Stimulated activated memory B cell treated with anti-CD40 and anti-IgM and Interleukin-4, amounts not matched to agents 10 μg/mL and 1 μg/mL and 100 μg/mL, for 72 hours (primary cell): Measurements from ENCODE around the gene SH3PXD2B.

Experiments used
- ATAC-seq: fragments of 150-1000 bp; cut with Tn5 transposase; 2 replicates; pipeline ENCODE4 v1.10.0; 2021
- H3K27ac Mint-ChIP-seq: one replicate; pipeline ENCODE4 v1.8.0; 2022; ENCODE audit warnings: mild to moderate bottlenecking, mixed read lengths
- H3K27me3 Mint-ChIP-seq: one replicate; pipeline ENCODE4 v1.8.0; 2022; ENCODE audit warnings: mixed read lengths
- H3K36me3 Mint-ChIP-seq: one replicate; pipeline ENCODE4 v1.8.0; 2022; ENCODE audit warnings: mixed read lengths
- H3K4me1 Mint-ChIP-seq: one replicate; pipeline ENCODE4 v1.8.0; 2022; ENCODE audit warnings: mixed read lengths
- H3K4me3 Mint-ChIP-seq: one replicate; pipeline ENCODE4 v1.8.0; 2022; ENCODE audit warnings: mild to moderate bottlenecking, moderate library complexity, mixed read lengths
- H3K9me3 Mint-ChIP-seq: one replicate; pipeline ENCODE4 v1.8.0; 2022; ENCODE audit warnings: mixed read lengths

SH3PXD2B gene

DNA sequence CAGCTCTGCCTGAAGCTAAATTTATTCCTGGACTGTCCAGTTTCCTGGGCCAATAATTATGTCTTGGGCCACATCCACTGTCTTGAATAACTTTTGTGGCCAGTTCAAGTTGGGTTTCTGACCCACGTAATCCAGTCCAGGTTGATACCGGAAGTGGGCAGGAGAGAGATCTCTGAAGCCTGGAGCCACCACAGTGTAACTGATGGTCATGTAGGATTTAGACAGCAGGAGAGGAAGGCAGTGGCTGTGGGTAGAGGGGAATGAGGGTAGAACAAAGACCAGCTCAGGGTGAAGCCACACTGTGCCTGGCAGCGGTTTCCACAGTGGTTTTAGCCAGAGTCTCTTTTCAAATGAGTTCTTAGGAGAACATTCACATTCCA, 30.2 kb downstream of the SH3PXD2B start:
- Mint-ChIP-seq H3K9me3 (no peaks in the 10 kb centered on the region), H3K27ac (no peak overlapping the region), H3K36me3 (no peaks in the 10 kb centered on the region), H3K27me3 (peaks cover 45% of the 10 kb centered on the region), H3K4me1 (no peaks in the 10 kb centered on the region), H3K4me3 (no peak overlapping the region)
- ATAC-seq, result no peak

DNA sequence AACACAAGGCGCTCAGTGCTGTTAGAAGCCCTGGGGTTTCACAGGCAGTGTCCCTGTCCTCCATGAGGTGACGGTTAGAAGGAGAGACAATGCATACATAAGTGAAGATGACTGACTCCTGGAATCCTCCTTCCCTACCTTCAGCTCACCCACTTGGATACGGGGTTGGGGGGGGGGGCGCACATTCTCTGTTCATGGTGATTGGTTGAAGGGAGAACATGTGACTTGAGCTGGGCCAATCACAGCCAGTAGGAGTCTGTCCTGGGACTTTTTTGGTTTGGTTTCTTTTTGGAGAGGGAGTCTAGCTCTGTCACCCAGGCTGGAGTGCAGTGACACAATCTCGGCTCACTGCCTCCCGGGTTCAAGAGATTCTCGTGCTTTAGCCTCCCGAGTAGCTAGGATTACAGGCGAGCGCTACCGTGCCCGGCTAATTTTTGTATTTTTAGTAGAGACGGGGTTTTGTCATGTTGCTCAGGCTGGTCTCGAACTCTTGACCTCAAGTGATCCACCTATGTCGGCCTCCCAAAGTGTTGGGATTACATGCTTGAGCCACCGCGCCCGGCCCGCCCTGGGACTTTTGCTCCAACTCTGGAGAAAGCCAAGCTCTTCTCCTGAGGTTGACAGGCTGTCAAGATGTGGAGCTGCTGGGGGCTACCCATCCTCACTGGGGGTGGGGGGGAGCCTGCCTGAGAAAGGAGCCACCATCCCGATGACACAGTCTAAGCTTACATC, 30.8 kb downstream of the SH3PXD2B start:
- Mint-ChIP-seq H3K4me1 (no peaks in the 10 kb centered on the region), H3K36me3 (no peaks in the 10 kb centered on the region), H3K27me3 (peaks cover 45% of the 10 kb centered on the region), H3K27ac (no peak overlapping the region), H3K4me3 (no peak overlapping the region), H3K9me3 (no peaks in the 10 kb centered on the region)
- ATAC-seq, result no peak

DNA sequence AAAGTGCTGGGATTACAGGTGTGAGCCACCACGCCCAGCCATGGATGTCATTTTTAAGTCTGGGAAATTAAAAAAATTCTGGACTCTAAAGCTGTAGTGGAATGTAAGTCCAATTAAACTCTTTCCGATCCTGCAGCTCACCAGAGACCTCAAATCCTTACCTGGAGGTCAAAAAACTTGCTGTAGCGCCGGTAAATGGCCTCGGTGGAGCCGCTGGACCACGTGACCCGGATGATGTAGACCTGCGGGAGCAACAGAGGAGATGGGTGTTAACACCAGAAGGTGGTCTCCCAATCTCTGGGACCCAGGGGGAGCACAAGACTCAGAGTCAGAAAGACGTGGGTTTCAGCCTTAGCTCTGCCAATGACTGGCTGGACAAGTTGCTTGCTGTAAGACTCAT, 32.1 kb downstream of the SH3PXD2B start:
- Mint-ChIP-seq H3K4me1 (no peaks in the 10 kb centered on the region), H3K36me3 (no peaks in the 10 kb centered on the region), H3K9me3 (no peaks in the 10 kb centered on the region)

DNA sequence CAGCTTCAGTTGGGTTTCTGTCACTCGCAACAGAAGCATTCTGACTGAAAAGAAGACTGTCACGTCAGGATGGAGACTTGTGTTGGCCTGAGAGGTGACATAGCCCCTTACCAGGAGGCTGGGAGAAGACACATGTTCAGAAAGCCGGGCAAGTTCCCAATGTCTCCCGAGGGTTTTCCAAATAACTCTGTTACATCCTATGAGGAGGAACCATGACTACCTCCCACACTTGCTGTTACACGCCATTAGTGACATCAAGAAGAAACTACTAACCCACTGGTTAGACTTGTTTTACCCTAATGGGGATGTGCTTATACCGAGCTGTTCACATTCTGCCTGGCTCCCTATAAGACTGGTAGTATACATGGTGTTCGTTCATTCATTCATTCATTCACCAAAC, 33.3 kb downstream of the SH3PXD2B start:
- Mint-ChIP-seq H3K4me3 (no peak overlapping the region), H3K27me3 (peaks cover 35% of the 10 kb centered on the region), H3K9me3 (no peaks in the 10 kb centered on the region), H3K36me3 (no peaks in the 10 kb centered on the region), H3K4me1 (no peaks in the 10 kb centered on the region), H3K27ac (no peak overlapping the region)
- ATAC-seq, result no peak

More for the DNA sequence above, 32.1 kb downstream of the SH3PXD2B start:
- H3K4me3 Mint-ChIP-seq, result no peak overlapping the region
- H3K27me3 Mint-ChIP-seq, result peaks cover 46% of the 10 kb centered on the region
- H3K27ac Mint-ChIP-seq, result no peak overlapping the region
- ATAC-seq, result no peak

DNA sequence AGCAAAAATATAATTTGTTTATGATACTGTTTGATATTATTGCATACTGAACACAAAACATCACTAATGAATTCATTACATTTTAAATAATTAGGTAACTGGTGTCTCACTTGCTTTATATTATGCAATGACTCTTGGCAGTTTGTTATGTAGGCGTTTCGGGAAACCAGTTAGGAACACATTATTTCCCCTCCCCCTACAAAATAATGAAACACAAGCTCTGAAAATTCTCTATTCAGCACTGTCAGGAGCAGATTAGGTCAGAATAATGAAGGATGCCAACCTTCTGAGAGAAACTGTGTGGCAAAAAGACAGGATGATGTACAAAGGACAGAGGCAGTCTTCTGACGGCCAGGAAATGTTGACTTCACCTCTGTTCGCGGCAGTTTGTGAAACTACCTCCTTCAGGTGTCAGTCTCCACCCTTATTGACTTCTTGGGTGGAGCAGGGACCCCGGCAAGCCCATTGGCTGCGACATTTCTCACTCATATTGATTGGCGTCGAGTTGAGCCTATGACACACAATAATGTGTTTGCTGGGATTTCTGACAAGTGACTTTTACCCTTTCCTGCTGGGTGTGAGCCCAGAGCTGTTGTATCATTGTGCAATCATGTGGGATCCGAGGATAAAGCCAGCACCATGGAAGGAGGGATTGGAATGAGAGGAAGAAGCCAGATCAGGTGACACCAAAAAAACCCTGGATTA, 33.9 kb downstream of the SH3PXD2B start:
- no peaks in the 10 kb centered on the region for H3K36me3 Mint-ChIP-seq
- H3K9me3 Mint-ChIP-seq, result no peaks in the 10 kb centered on the region
- no peak overlapping the region for H3K27ac Mint-ChIP-seq
- no peak overlapping the region for H3K4me3 Mint-ChIP-seq
- H3K4me1 Mint-ChIP-seq, result no peaks in the 10 kb centered on the region
- peaks cover 29% of the 10 kb centered on the region for H3K27me3 Mint-ChIP-seq
- no peak for ATAC-seq

DNA sequence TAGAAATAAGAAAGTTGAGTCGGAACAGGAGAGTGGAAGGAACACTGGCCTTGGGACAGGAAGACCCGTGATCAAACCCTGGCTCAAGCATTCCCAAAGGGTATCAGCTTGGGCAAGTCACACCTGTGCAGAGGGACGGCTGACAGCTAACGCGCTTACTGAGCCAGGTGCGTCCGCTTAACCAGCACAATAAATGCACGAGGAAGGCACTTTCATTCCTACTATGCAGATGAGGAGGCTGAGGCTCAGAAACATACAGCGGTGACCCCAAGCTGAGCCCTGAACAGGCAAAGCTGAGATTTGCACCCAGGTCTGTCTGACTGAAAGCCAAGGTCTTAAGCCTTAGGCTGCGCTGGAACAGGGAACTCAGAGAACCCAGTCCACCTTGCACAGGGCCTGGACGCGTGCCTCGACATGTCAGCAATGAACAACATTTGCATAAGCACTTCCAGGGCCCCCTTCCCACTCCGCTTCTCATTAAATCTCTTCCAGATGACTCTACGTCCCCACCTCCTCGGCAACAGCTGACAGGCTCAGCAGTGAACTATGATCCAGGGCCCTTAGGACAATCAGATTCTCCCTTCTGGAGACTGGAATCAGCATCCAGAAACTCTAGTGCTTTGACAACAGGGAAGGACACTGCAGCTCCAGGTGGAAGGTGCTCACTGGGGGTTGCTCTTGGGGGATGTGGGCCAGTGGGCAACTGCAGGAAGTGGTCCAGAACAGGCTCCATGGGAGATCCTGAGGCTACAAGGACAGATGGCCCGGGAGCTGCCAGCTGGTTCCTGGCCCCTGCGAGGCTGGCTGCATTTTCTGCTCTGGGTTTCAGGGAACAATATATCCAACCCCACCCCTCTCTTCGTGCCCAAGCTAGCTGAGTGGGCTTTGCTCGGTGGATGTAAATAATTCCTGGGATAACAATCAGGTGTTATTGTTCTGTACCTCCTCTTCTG, 35.2 kb downstream of the SH3PXD2B start:
- Mint-ChIP-seq H3K9me3 (no peaks in the 10 kb centered on the region), H3K4me3 (no peak overlapping the region), H3K4me1 (no peaks in the 10 kb centered on the region), H3K27ac (no peak overlapping the region), H3K27me3 (peaks cover 16% of the 10 kb centered on the region), H3K36me3 (no peaks in the 10 kb centered on the region)
- ATAC-seq, result no peak

DNA sequence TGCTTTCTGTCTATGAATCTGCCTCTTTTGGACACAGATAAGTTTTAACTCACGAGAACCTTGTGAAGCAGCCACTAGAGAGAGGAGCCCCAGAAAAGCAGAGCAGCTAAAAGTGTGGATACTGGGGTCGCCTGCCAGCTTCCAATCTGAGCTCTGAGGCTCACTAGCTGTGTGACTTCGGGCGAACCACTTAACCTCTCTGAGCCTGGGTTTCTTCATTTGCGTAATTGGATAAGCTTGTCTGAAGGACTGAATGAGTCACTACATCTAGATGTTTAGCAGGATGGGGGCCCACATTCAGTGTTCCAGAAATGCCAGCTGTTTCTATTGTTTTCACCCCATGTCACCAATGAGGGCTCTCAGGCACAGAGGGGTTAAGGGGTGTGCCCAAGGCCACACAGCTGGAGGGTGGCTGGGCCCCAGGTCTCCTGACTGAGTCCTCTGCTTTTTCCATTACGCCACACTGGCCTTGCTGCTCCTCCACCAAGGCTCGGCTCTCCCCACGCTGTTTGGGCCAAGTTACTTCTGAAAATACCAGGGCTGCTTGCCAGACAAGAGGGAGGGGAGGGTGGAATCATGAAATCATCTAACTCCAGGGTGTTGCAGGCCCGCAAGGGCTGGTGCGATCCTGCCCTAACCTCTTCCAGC, 36.2 kb downstream of the SH3PXD2B start:
- Mint-ChIP-seq H3K4me3 (no peak overlapping the region), H3K4me1 (no peaks in the 10 kb centered on the region), H3K9me3 (no peaks in the 10 kb centered on the region), H3K27me3 (peaks cover 21% of the 10 kb centered on the region), H3K27ac (no peak overlapping the region), H3K36me3 (no peaks in the 10 kb centered on the region)
- ATAC-seq, result no peak

DNA sequence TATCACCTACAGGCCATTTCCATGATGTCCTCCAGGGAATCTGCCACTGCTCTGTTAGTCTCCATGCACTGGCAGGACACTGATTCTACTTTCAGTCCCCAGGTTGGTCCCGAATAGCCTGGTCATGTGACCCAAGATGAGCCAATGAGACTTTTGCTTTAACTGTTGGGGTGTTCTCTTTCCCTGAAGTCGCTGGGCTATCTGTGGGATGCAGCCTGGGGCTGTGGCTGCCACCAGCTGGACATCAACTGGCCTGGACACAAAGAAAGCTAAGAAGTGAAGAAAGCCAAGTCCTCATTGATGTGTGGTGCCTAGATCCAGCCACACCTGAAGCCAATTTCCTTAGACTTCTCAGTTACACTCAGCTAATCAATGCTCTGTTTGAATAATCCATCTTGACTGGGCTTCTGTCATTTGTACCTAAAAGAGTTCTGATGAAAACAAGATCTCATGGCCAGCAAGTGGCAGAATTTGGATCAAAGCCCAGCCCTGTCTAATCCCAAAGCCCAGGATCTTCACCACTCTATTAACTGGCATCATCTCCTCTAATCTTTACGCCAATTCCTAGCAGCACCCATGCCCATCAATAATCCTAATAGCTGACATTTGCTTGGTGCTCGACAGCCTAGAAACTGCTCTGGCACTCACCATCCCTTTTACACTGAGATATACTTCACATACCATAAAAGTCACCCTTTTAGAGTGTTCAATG, 37.0 kb downstream of the SH3PXD2B start:
- no peak overlapping the region for H3K27ac Mint-ChIP-seq
- H3K36me3 Mint-ChIP-seq, result no peaks in the 10 kb centered on the region
- no peak for ATAC-seq
- H3K4me3 Mint-ChIP-seq, result no peak overlapping the region
- H3K9me3 Mint-ChIP-seq, result no peaks in the 10 kb centered on the region
- no peaks in the 10 kb centered on the region for H3K4me1 Mint-ChIP-seq
- peaks cover 29% of the 10 kb centered on the region for H3K27me3 Mint-ChIP-seq

DNA sequence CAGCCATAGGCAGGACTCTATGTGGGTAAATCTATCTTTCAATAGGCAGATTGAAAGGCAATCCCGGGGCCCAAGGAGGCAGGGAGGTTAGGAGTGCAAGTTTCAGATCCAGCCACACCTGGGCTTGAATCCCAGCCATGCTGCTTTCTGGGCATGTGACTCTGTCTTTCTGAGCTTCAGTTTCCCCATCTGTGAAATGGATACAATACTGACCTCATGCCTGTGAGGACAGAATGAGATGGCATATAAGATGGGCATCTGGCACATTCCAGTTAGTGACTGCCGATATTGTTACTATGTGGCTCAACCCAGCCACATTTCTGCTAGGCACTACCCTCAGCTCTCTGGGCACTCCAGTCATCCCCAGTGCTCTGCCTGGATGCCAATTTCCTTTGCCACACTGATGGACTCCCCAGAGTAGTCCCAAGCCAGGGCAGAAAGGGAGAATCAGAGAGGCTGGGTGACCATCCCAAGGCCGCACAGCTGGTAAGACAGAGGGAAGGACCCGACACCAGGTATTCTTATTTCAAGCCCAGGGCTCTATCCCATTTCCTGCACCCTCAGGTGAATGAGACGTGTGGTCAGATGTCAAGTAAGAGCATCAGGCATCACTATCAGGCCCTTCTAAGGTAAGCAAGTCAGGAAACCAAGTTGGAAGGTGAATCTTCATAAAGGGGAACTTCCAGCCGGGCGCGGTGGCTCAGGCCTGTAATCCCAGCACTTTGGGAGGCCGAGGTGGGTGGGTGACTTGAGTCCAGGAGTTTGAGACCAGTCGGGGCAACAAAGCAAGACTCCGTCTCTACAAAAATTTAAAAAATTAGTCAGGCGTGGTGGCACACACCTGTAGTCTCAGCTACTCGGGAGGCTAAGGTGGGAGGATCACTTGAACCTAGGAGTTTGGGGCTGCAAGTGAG, 38.7 kb downstream of the SH3PXD2B start:
- Mint-ChIP-seq H3K36me3 (no peaks in the 10 kb centered on the region), H3K27ac (no peak overlapping the region), H3K9me3 (no peaks in the 10 kb centered on the region), H3K4me3 (no peak overlapping the region), H3K4me1 (no peaks in the 10 kb centered on the region), H3K27me3 (peaks cover 30% of the 10 kb centered on the region)
- ATAC-seq, result no peak

DNA sequence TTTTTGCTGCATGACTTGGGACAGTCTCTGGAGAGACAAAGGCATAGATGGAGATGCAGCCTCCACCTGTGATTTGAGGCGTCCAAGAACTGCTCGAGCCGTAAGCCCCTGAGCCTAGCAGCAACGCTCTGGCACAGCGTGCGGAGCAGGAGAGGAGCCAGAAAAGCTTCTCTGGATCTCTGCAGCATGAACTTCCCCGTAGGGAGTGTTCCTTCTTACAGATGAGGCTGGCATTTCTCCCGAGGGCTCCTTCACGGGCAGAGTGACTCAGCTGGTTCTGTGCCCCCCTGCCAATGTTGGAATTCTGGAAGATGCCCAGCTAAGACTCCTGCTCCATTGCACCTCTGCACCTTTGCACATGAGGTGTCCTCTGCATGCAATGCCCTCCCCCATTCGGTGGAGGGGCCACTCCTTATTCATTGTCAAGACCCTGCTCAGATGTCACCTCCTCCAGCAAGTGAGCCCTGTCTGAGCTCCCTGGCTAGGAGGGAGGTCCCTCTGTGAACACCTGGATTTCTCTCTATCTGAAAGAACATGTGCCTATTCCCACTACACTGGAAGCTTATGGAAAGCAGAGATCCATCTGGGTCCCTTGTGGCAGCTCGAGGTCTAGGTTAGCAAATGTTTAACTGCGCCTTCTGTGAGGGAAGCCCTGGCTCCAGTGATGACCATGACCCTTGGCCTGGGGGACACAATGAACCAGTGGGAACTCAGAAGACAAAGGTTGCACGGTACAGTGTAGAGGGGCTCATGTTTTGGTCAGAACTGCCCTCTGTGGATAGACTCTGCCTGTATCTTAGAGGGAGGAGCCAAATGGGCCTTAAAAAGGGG, 39.6 kb downstream of the SH3PXD2B start:
- Mint-ChIP-seq H3K27me3 (peaks cover 33% of the 10 kb centered on the region), H3K4me1 (no peaks in the 10 kb centered on the region), H3K9me3 (no peaks in the 10 kb centered on the region), H3K36me3 (no peaks in the 10 kb centered on the region), H3K27ac (no peak overlapping the region), H3K4me3 (no peak overlapping the region)
- ATAC-seq, result no peak

DNA sequence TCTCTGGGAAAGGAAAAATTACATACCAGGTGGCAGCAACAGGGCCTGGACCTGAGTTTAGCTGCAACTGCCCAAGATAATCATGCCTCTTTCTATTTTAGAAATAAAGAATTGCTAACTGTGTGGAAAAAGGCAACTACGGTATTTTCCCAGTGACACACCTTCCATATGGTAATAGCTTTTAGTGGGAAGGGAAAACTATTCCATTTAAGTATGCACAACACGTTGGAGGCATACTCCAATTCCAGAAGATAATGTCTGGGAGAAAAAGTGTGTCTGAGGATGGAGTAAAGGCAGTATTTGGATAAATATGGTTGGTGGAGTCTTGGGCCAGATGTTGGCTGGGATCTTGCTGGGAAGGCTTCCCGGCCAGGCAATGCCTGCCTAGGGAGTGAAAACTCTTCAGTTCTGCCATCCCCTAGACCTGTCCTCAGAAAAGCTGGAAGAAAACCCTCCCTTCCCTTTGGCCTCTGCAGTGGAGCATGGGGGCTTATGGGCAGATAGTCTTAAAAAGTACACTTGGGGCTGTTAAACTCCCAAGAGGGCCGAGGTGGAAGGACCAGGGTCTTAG, 40.6 kb downstream of the SH3PXD2B start:
- H3K4me3 Mint-ChIP-seq, result no peak overlapping the region
- H3K4me1 Mint-ChIP-seq, result no peaks in the 10 kb centered on the region
- H3K27me3 Mint-ChIP-seq, result peaks cover 41% of the 10 kb centered on the region
- peaks cover 5% of the 10 kb centered on the region for H3K9me3 Mint-ChIP-seq
- no peak for ATAC-seq
- H3K36me3 Mint-ChIP-seq, result no peaks in the 10 kb centered on the region
- no peak overlapping the region for H3K27ac Mint-ChIP-seq

DNA sequence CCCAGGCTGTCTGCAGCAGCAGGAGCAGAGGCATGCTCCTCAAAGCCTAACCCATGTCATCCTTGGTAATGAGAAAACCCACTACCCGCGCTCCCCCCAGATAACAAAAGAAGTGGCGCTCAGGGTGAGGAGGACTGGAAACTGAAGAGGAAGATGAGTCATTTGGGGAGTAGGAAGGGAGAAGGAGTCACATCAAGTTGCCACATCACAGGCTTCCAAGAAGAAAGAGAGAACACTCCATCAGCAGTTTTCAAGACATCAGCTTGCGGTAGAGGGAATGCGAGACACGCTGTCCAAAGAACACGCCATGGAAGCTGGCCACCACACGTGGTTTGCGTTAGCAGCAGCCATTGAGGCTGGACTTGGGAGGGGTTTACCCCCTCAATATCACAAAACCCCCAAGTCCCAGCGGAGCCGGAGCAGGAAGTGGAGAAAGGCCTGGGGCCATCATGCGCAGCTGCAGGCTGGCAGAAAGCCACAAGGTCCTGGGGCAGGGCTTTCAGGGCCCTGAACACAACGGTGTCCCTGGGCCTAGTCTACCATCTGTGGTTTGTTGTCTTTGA, 41.5 kb downstream of the SH3PXD2B start:
- Mint-ChIP-seq H3K27ac (no peak overlapping the region), H3K36me3 (no peaks in the 10 kb centered on the region), H3K4me1 (no peaks in the 10 kb centered on the region), H3K4me3 (no peak overlapping the region), H3K9me3 (peaks cover 5% of the 10 kb centered on the region), H3K27me3 (peaks cover 44% of the 10 kb centered on the region)
- no peak for ATAC-seq
